Testis (tissue), 3 donors: Measurements from ENCODE around the gene SMAD7. TPM values are rescaled to one million over a fixed set of nuclear protein-coding genes. Genes with fewer than 3 reads are reported as not detected.

Source experiments
- DNase-seq: peaks from one replicate; pipeline ENCODE4 v3.0.0-alpha.2; 2019
- H3K27ac ChIP-seq, 2 donors: fragments of 200-600 bp; sonication (generic); one replicate each; pipeline ENCODE4 v1.5.1; 2019
- H3K27me3 ChIP-seq: fragments of 200-600 bp; sonication (generic); one replicate; pipeline ENCODE4 v1.5.1; 2019
- H3K36me3 ChIP-seq: fragments of 200-600 bp; sonication (generic); one replicate; pipeline ENCODE4 v1.5.1; 2017; ENCODE audit warnings: low read depth; ENCODE audit errors: missing control alignments
- H3K4me1 ChIP-seq: fragments of 200-600 bp; sonication (generic); one replicate; pipeline ENCODE4 v1.5.1; 2019
- H3K4me3 ChIP-seq, 2 donors: fragments of 200-600 bp; sonication (generic); one replicate each; pipeline ENCODE4 v1.5.1; 2017 to 2019
- H3K9me3 ChIP-seq: fragments of 200-600 bp; sonication (generic); one replicate; pipeline ENCODE4 v1.5.1; 2017
- CTCF ChIP-seq, 3 experiments: fragments of 450-650 bp in 2 of 3; fragments of 200-600 bp in 1 of 3; sonication (generic) in 1 of 3; IDR thresholded peaks; one replicate each; pipeline ENCODE4 v1.5.1; 2016 to 2019; ENCODE audit warnings: antibody characterized with exemption in 3 of 3, mild to moderate bottlenecking in 2 of 3, moderate library complexity in 1 of 3
- POLR2A ChIP-seq: fragments of 450-650 bp; IDR thresholded peaks from one replicate; pipeline ENCODE4 v1.6.1; 2017; ENCODE audit warnings: antibody characterized with exemption, mild to moderate bottlenecking, moderate library complexity
- WGBS, 2 donors: methylation state at CpG; one replicate each; pipeline ENCODE4 v1.1.5; 2018; 5-methylcytosine and 5-hydroxymethylcytosine counted together
- intact Hi-C: fragments of 100-400 bp; cut with DNase I; formaldehyde crosslinking; loops from one replicate; pipeline ENCODE4 v1.15.1; 2023; ENCODE audit warnings: low total_unique reads
- polyA plus RNA-seq: library from polyadenylated mRNA; stranded (reverse); fragments of 350-450 nt; fragmentation: Illumina TruSeq; extraction: RNeasy Lipid Tissue Mini Kit (QIAGEN cat#74804); gene quantifications from one replicate; pipeline ENCODE4 v1.2.3, GENCODE V29; 2014; ENCODE audit warnings: low read depth, low replicate concordance; ENCODE audit not compliant: insufficient read depth
- total RNA-seq, 2 donors: library from RNA; depleted of rRNA; stranded (reverse); fragments of >200 nt; gene quantifications; one replicate each; pipeline ENCODE4 v1.2.3, GENCODE V29; 2016

Gene SMAD7
- total and polyA plus RNA-seq, 3 donors from 2014 or later, result 7.5 to 14.6 (median 9.8) TPM

- H3K4me3 ChIP-seq, result peak overlapping the region; percentile 71 to 86
- no peak for DNase-seq
- no peaks in the 10 kb centered on the region for H3K36me3 ChIP-seq
- H3K27me3 ChIP-seq, result no peaks in the 10 kb centered on the region
- 26 to 30% methylated on average over 28 of the region's 28 CpGs for WGBS, 2 donors
- intact Hi-C loops, result no loop called here
- no peaks in the 10 kb centered on the region for H3K9me3 ChIP-seq
- peaks cover 4% of the 10 kb centered on the region for H3K4me1 ChIP-seq
- no peak overlapping the region for H3K27ac ChIP-seq
- TF ChIP-seq POLR2A (no peak), CTCF (IDR thresholded peaks at IDR 0.05) (no peak)
Observed at GRCh38 chr18:48974304-48975119, 23.7 kb upstream of the SMAD7 start.

- no peak for DNase-seq
- Histone ChIP-seq H3K27ac (no peak overlapping the region), H3K4me3 (no peak overlapping the region), H3K27me3 (no peaks in the 10 kb centered on the region), H3K4me1 (peaks cover 4% of the 10 kb centered on the region), H3K9me3 (no peaks in the 10 kb centered on the region), H3K36me3 (no peaks in the 10 kb centered on the region)
- TF ChIP-seq POLR2A, result no peak
- no peak for TF ChIP-seq CTCF (IDR thresholded peaks at IDR 0.05)
- 55 to 63% methylated on average over 3 of the region's 3 CpGs for WGBS, 2 donors
- intact Hi-C loops, result no loop called here
Observed at GRCh38 chr18:48973731-48974130, 23.0 kb upstream of the SMAD7 start.

GRCh38 chr18:48968412-48969215 is 17.8 kb upstream of the SMAD7 start:
- Histone ChIP-seq H3K4me3 (no peak overlapping the region), H3K4me1 (no peaks in the 10 kb centered on the region), H3K9me3 (no peaks in the 10 kb centered on the region), H3K36me3 (no peaks in the 10 kb centered on the region), H3K27ac (no peak overlapping the region), H3K27me3 (no peaks in the 10 kb centered on the region)
- WGBS, 2 donors, result 76 to 79% methylated on average over 11 of the region's 11 CpGs
- intact Hi-C loops, result no loop called here
- TF ChIP-seq POLR2A (no peak), CTCF (IDR thresholded peaks at IDR 0.05) (no peak)
- DNase-seq, result no peak

GRCh38 chr18:48967545-48967944 is 16.8 kb upstream of the SMAD7 start:
- Histone ChIP-seq H3K4me1 (no peaks in the 10 kb centered on the region), H3K27ac (no peak overlapping the region), H3K36me3 (no peaks in the 10 kb centered on the region), H3K4me3 (no peak overlapping the region), H3K27me3 (no peaks in the 10 kb centered on the region), H3K9me3 (no peaks in the 10 kb centered on the region)
- intact Hi-C loops, result no loop called here
- WGBS, 2 donors, result 89 to 92% methylated on average over 2 of the region's 2 CpGs
- DNase-seq, result no peak
- TF ChIP-seq CTCF (IDR thresholded peaks at IDR 0.05), result no peak
- TF ChIP-seq POLR2A, result no peak
